Vagina (tissue), 2 donors: Measurements from ENCODE around the gene AGER. TPM values are rescaled to one million over a fixed set of nuclear protein-coding genes. Genes with fewer than 3 reads are reported as not detected.

Experiments used
- DNase-seq, 2 donors: peaks; one replicate each; pipeline ENCODE4 v3.0.0-alpha.2; 2017; ENCODE audit errors: extremely low spot score in 2 of 2
- H3K27ac ChIP-seq: fragments of 200-600 bp; sonication (generic); one replicate; pipeline ENCODE4 v1.5.1; 2019
- H3K27me3 ChIP-seq: fragments of 200-600 bp; sonication (generic); one replicate; pipeline ENCODE4 v1.5.1; 2019
- H3K36me3 ChIP-seq, 2 donors: fragments of 200-600 bp; sonication (generic); one replicate each; pipeline ENCODE4 v1.5.1; 2017 to 2019
- H3K4me1 ChIP-seq: fragments of 200-600 bp; sonication (generic); one replicate; pipeline ENCODE4 v1.5.1; 2019
- H3K4me3 ChIP-seq, 2 donors: fragments of 200-600 bp; sonication (generic); 1 replicate in 1 of 2; 2 replicates in 1 of 2; pipeline ENCODE4 v1.5.1; 2016 to 2019
- H3K9me3 ChIP-seq: fragments of 200-600 bp; sonication (generic); one replicate; pipeline ENCODE4 v1.5.1; 2019
- CTCF ChIP-seq, 3 experiments: fragments of 450-650 bp in 2 of 3; fragments of 200-600 bp in 1 of 3; sonication (generic) in 1 of 3; IDR thresholded peaks; one replicate each; pipeline ENCODE4 v1.5.1; 2017 to 2019; ENCODE audit warnings: antibody characterized with exemption in 3 of 3, mild to moderate bottlenecking in 2 of 3, moderate library complexity in 2 of 3
- POLR2A ChIP-seq, 2 donors: fragments of 450-650 bp; IDR thresholded peaks; one replicate each; pipeline ENCODE4 v1.6.1; 2017; ENCODE audit warnings: antibody characterized with exemption in 2 of 2, mild to moderate bottlenecking in 2 of 2, moderate library complexity in 2 of 2
- POLR2AphosphoS5 ChIP-seq, 2 donors: sonication (generic); formaldehyde crosslinking; IDR thresholded peaks; one replicate each; pipeline ENCODE4 v1.9.0; 2017; ENCODE audit warnings: antibody characterized with exemption in 2 of 2, mild to moderate bottlenecking in 2 of 2, low read depth in 1 of 2; ENCODE audit not compliant: insufficient read depth in 1 of 2
- intact Hi-C: fragments of 100-400 bp; cut with DNase I; formaldehyde crosslinking; loops from one replicate; pipeline ENCODE4 v1.15.1; 2023
- total RNA-seq: library from RNA; depleted of rRNA; stranded (reverse); fragments of >200 nt; gene quantifications from one replicate; pipeline ENCODE4 v1.2.3, GENCODE V29; 2016

Gene AGER
- total RNA-seq, 1 donor from 2014 or later, result 8.1 TPM

- peak within 1 kb of the TSS; percentile 94 for H3K27ac ChIP-seq
- H3K4me3 ChIP-seq, result peak within 1 kb of the TSS; percentile 75 to 88
- H3K9me3 ChIP-seq, result no peaks in the 10 kb centered on the region
- intact Hi-C loops, result loop anchor here (5.0 kb wide), 1 partner anchor 37 kb away; no protein-coding TSS in a partner anchor
- H3K36me3 ChIP-seq, result peaks cover 0 to 36% of the 10 kb centered on the region in 2 donors
- peaks cover 49% of the 10 kb centered on the region for H3K4me1 ChIP-seq
- DNase-seq, result no peak
- H3K27me3 ChIP-seq, result no peaks in the 10 kb centered on the region
- TF ChIP-seq POLR2AphosphoS5 (IDR thresholded peaks at IDR 0.05; ENCODE audit: insufficient read depth in 1 of 2, low read depth in 1 of 2) (peak; percentile 89), POLR2A (IDR thresholded peaks at IDR 0.05) (peak in 1 of 2 donors; percentile 49), CTCF (IDR thresholded peaks at IDR 0.05) (no peak)
Observed at GRCh38 chr6:32153564-32154513, 30.2 kb downstream of the AGER start, which contains the start of gene PPT2. PPT2 (plus strand) TSS chr6:32154141; CDS start chr6:32154595, 454 bp downstream.

GRCh38 chr6:32152769-32153563 lies 31.1 kb downstream of the AGER start:
- no peak for DNase-seq
- Histone ChIP-seq H3K9me3 (no peaks in the 10 kb centered on the region), H3K36me3 (peaks cover 0 to 30% of the 10 kb centered on the region in 2 donors), H3K27me3 (no peaks in the 10 kb centered on the region), H3K4me1 (peaks cover 49% of the 10 kb centered on the region), H3K27ac (peak overlapping the region; percentile 94), H3K4me3 (peak overlapping the region; percentile 75 to 88)
- intact Hi-C loops, result loop anchor here (5.0 kb wide), 1 partner anchor 36 kb away; no protein-coding TSS in a partner anchor
- TF ChIP-seq POLR2AphosphoS5 (IDR thresholded peaks at IDR 0.05; ENCODE audit: insufficient read depth in 1 of 2, low read depth in 1 of 2) (no peak), CTCF (IDR thresholded peaks at IDR 0.05) (no peak), POLR2A (IDR thresholded peaks at IDR 0.05) (no peak)

GRCh38 chr6:32151863-32152768 lies 31.9 kb downstream of the AGER start, which contains the start of gene PRRT1:
PRRT1 (minus strand) TSS chr6:32151939; CDS start chr6:32151827, 112 bp downstream.
- peaks cover 0 to 23% of the 10 kb centered on the region in 2 donors for H3K36me3 ChIP-seq
- TF ChIP-seq POLR2AphosphoS5 (IDR thresholded peaks at IDR 0.05; ENCODE audit: insufficient read depth in 1 of 2, low read depth in 1 of 2) (no peak), CTCF (IDR thresholded peaks at IDR 0.05) (no peak), POLR2A (IDR thresholded peaks at IDR 0.05) (no peak)
- H3K27ac ChIP-seq, result peak within 1 kb of the TSS; percentile 94
- no peaks in the 10 kb centered on the region for H3K27me3 ChIP-seq
- peaks cover 49% of the 10 kb centered on the region for H3K4me1 ChIP-seq
- intact Hi-C loops, result loop anchor here (5.0 kb wide), 1 partner anchor 35 kb away; no protein-coding TSS in a partner anchor
- DNase-seq, result no peak
- H3K9me3 ChIP-seq, result no peaks in the 10 kb centered on the region
- peak within 1 kb of the TSS; percentile 75 to 88 for H3K4me3 ChIP-seq

GRCh38 chr6:32151181-32151862 lies 32.7 kb downstream of the AGER start:
- H3K4me3 ChIP-seq, result peak overlapping the region; percentile 75 to 88
- intact Hi-C loops, result loop anchor here (5.0 kb wide), 1 partner anchor 34 kb away; no protein-coding TSS in a partner anchor
- TF ChIP-seq POLR2AphosphoS5 (IDR thresholded peaks at IDR 0.05; ENCODE audit: insufficient read depth in 1 of 2, low read depth in 1 of 2) (no peak), POLR2A (IDR thresholded peaks at IDR 0.05) (no peak), CTCF (IDR thresholded peaks at IDR 0.05) (no peak)
- no peak for DNase-seq
- peak overlapping the region; percentile 94 for H3K27ac ChIP-seq
- peaks cover 0 to 15% of the 10 kb centered on the region in 2 donors for H3K36me3 ChIP-seq
- no peaks in the 10 kb centered on the region for H3K9me3 ChIP-seq
- no peaks in the 10 kb centered on the region for H3K27me3 ChIP-seq
- H3K4me1 ChIP-seq, result peaks cover 49% of the 10 kb centered on the region
